ENCODE data around the gene MYADM. TPM values are rescaled to one million over a fixed set of nuclear protein-coding genes. Genes with fewer than 3 reads are reported as not detected.

MYADM gene
- total RNA-seq, 2 donors from 2014 or later, result 112 to 157 TPM

DNA sequence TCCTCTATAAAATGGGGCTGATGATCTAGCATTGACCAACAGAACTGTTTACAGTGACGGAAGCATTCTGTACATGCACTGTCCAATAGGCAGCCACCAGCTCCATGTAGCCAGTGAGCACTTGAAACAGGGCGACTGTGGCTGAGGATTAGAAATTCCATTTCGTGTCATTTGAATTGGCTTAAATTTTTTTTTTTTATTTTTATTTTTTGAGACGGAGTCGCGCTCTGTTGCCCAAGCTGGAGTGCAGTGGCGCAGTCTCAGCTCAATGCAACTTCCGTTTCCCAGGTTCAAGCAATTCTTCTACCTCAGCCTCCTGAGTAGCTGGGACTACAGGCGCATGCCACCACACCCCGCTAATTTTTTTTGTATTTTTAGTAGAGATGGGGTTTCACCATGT is 17.4 kb downstream of the MYADM start:
- TF ChIP-seq, protein P1, sequence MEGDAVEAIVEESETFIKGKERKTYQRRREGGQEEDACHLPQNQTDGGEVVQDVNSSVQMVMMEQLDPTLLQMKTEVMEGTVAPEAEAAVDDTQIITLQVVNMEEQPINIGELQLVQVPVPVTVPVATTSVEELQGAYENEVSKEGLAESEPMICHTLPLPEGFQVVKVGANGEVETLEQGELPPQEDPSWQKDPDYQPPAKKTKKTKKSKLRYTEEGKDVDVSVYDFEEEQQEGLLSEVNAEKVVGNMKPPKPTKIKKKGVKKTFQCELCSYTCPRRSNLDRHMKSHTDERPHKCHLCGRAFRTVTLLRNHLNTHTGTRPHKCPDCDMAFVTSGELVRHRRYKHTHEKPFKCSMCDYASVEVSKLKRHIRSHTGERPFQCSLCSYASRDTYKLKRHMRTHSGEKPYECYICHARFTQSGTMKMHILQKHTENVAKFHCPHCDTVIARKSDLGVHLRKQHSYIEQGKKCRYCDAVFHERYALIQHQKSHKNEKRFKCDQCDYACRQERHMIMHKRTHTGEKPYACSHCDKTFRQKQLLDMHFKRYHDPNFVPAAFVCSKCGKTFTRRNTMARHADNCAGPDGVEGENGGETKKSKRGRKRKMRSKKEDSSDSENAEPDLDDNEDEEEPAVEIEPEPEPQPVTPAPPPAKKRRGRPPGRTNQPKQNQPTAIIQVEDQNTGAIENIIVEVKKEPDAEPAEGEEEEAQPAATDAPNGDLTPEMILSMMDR (conservative IDR thresholded peaks at IDR 0.05), result no peak
- no peaks in the 10 kb centered on the region for H3K36me3 Mint-ChIP-seq (ENCODE audit: low read depth)
- H3K4me1 Mint-ChIP-seq, result peaks cover 2% of the 10 kb centered on the region
- Histone ChIP-seq H3K27me3 (ENCODE audit: control insufficient read depth, insufficient read depth, low read length, poor library complexity, severe bottlenecking) (peaks cover 49% of the 10 kb centered on the region), H3K9ac (ENCODE audit: extremely low read depth, low read length, poor library complexity, severe bottlenecking) (no peak overlapping the region), H3K36me3 (ENCODE audit: control insufficient read depth, insufficient read depth, low read length) (no peaks in the 10 kb centered on the region), H3K4me3 (ENCODE audit: low read length) (no peak overlapping the region), H3K4me1 (ENCODE audit: control insufficient read depth, insufficient read depth, low read length) (no peaks in the 10 kb centered on the region), H3K27ac (ENCODE audit: low read depth, low read length) (no peak overlapping the region), H3K9me3 (ENCODE audit: control insufficient read depth, low read length) (no peaks in the 10 kb centered on the region)
- H3K27ac Mint-ChIP-seq, result no peak overlapping the region
- WGBS, 2 experiments (ENCODE audit: insufficient coverage in 1 of 2, insufficient read length in 1 of 2), result 95 to 97% methylated on average over 7 to 10 of the region's 10 CpGs
- DNase-seq, result no peak
- peaks cover 36% of the 10 kb centered on the region for H3K27me3 Mint-ChIP-seq (ENCODE audit: insufficient read depth)
- H3K9me3 Mint-ChIP-seq, result no peaks in the 10 kb centered on the region
- H3K4me3 Mint-ChIP-seq, result no peak overlapping the region

- no peak overlapping the region for H3K27ac Mint-ChIP-seq
- 78 to 79% methylated on average over 16 to 23 of the region's 23 CpGs for WGBS, 2 experiments (ENCODE audit: insufficient coverage in 1 of 2, insufficient read length in 1 of 2)
Measured at GRCh38 chr19:53892301-53892980, 24.8 kb downstream of the MYADM start.

DNA sequence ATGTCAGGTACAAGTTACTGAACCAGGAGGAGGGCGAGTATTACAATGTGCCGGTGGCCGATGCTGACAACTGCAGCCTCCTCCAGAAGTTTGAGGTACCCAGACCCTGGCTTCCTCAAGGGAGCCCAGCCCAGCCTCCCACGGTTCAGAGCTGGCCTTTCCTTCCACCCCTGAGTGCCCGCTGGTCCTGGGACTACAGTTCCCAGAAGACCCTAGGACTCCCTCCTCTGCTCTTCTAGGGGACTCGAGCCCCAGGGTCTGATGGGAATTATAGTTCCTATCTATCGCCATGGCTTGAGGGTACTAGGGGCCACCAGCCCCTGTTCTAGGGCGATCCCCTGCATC is 25.3 kb downstream of the MYADM start:
- peaks cover 10% of the 10 kb centered on the region for H3K27me3 ChIP-seq (ENCODE audit: control insufficient read depth, insufficient read depth, low read length, poor library complexity, severe bottlenecking)
- no peaks in the 10 kb centered on the region for H3K36me3 Mint-ChIP-seq (ENCODE audit: low read depth)
- peak; percentile 72 for DNase-seq
- no peak overlapping the region for H3K27ac Mint-ChIP-seq
- H3K9ac ChIP-seq (ENCODE audit: extremely low read depth, low read length, poor library complexity, severe bottlenecking), result no peak overlapping the region
- peaks cover 20% of the 10 kb centered on the region for H3K27me3 Mint-ChIP-seq (ENCODE audit: insufficient read depth)
- no peaks in the 10 kb centered on the region for H3K36me3 ChIP-seq (ENCODE audit: control insufficient read depth, insufficient read depth, low read length)
- H3K9me3 ChIP-seq (ENCODE audit: control insufficient read depth, low read length), result no peaks in the 10 kb centered on the region
- H3K4me1 Mint-ChIP-seq, result no peaks in the 10 kb centered on the region
- H3K4me1 ChIP-seq (ENCODE audit: control insufficient read depth, insufficient read depth, low read length), result no peaks in the 10 kb centered on the region
- no peak overlapping the region for H3K4me3 Mint-ChIP-seq
- H3K27ac ChIP-seq (ENCODE audit: low read depth, low read length), result no peak overlapping the region
- H3K4me3 ChIP-seq (ENCODE audit: low read length), result no peak overlapping the region
- no peaks in the 10 kb centered on the region for H3K9me3 Mint-ChIP-seq
- TF ChIP-seq, protein P1 (conservative IDR thresholded peaks at IDR 0.05), result no peak
- WGBS, 2 experiments (ENCODE audit: insufficient coverage in 1 of 2, insufficient read length in 1 of 2), result 50 to 66% methylated on average over 2 to 8 of the region's 8 CpGs

More at GRCh38 chr19:53892301-53892980, 24.8 kb downstream of the MYADM start:
- Histone ChIP-seq H3K9ac (ENCODE audit: extremely low read depth, low read length, poor library complexity, severe bottlenecking) (no peak overlapping the region), H3K27me3 (ENCODE audit: control insufficient read depth, insufficient read depth, low read length, poor library complexity, severe bottlenecking) (peaks cover 4% of the 10 kb centered on the region), H3K9me3 (ENCODE audit: control insufficient read depth, low read length) (no peaks in the 10 kb centered on the region), H3K4me3 (ENCODE audit: low read length) (no peak overlapping the region), H3K27ac (ENCODE audit: low read depth, low read length) (no peak overlapping the region), H3K36me3 (ENCODE audit: control insufficient read depth, insufficient read depth, low read length) (no peaks in the 10 kb centered on the region), H3K4me1 (ENCODE audit: control insufficient read depth, insufficient read depth, low read length) (no peaks in the 10 kb centered on the region)
- H3K4me3 Mint-ChIP-seq, result no peak overlapping the region
- H3K36me3 Mint-ChIP-seq (ENCODE audit: low read depth), result no peaks in the 10 kb centered on the region
- peaks cover 15% of the 10 kb centered on the region for H3K27me3 Mint-ChIP-seq (ENCODE audit: insufficient read depth)
- TF ChIP-seq, protein P1 (conservative IDR thresholded peaks at IDR 0.05), result no peak
- DNase-seq, result no peak
- H3K9me3 Mint-ChIP-seq, result no peaks in the 10 kb centered on the region
- H3K4me1 Mint-ChIP-seq, result no peaks in the 10 kb centered on the region

Measured in endodermal cell (in vitro differentiated cells).